H1 (cell line): ENCODE data around the gene DRC1. TPM values are rescaled to one million over a fixed set of nuclear protein-coding genes. Genes with fewer than 3 reads are reported as not detected.

ENCODE experiments used
- CTCF ChIA-PET: fragments of 300-600 bp; sonication (Branson Sonifier 250); formaldehyde crosslinking; loops from one replicate; lab custom pipeline; 2021; ENCODE audit not compliant: partially characterized antibody; lab: Charles Lee
- POLR2A ChIA-PET: fragments of 300-600 bp; sonication (Branson Sonifier 250); formaldehyde crosslinking; loops from one replicate; lab custom pipeline; 2021; ENCODE audit warnings: inconsistent platforms; ENCODE audit not compliant: partially characterized antibody; lab: Charles Lee
- DNase-seq, 2 experiments: peaks; one replicate each; pipeline versions ENCODE4 v3.0.0 to v3.0.0-alpha.2; 2010 to 2022; ENCODE audit warnings: low spot score in 2 of 2, low read depth in 1 of 2, mixed read lengths in 1 of 2
- FAIRE-seq: peaks from 2 replicates; lab custom pipeline; 2011; peaks lifted over from hg19 to GRCh38; lab: Jason Lieb, UNC
- H2AFZ ChIP-seq: 2 replicates; pipeline ENCODE4 v1.8.1; 2012; ENCODE audit warnings: low read length, inconsistent platforms
- H2AK5ac ChIP-seq: 2 replicates; pipeline ENCODE4 v1.6.1; 2013; ENCODE audit warnings: low read depth, low read length
- H2BK120ac ChIP-seq: replicated peaks from 2 replicates; pipeline ENCODE3; 2013; ENCODE audit warnings: low read depth, low read length, inconsistent platforms
- H2BK12ac ChIP-seq: 2 replicates; pipeline ENCODE4 v1.6.1; 2013; ENCODE audit warnings: low read depth, low read length
- H2BK15ac ChIP-seq: 2 replicates; pipeline ENCODE4 v1.6.1; 2013; ENCODE audit warnings: low read length
- H2BK20ac ChIP-seq: 2 replicates; pipeline ENCODE4 v1.6.1; 2013; ENCODE audit warnings: low read length
- H2BK5ac ChIP-seq: 2 replicates; pipeline ENCODE4 v1.6.1; 2013; ENCODE audit warnings: low read depth, low read length
- H3K14ac ChIP-seq: 2 replicates; pipeline ENCODE4 v1.6.1; 2013; ENCODE audit warnings: inconsistent platforms; ENCODE audit not compliant: insufficient read length
- H3K18ac ChIP-seq: 2 replicates; pipeline ENCODE4 v1.6.1; 2013; ENCODE audit warnings: low read length; ENCODE audit errors: extremely low read depth
- H3K23ac ChIP-seq: 2 replicates; pipeline ENCODE4 v1.6.1; 2013; ENCODE audit warnings: inconsistent platforms; ENCODE audit not compliant: insufficient read length
- H3K23me2 ChIP-seq: 2 replicates; pipeline ENCODE4 v1.6.1; 2013; ENCODE audit warnings: low read depth, low read length
- H3K27ac ChIP-seq: 2 replicates; pipeline ENCODE4 v1.6.1; 2011; ENCODE audit warnings: low read depth, low read length, inconsistent platforms
- H3K27me3 ChIP-seq, 4 experiments: replicated peaks in 1 of 4; 1 replicate in 1 of 4; 2 replicates in 3 of 4; pipeline versions ENCODE4 v1.6.1 to v1.8.1; 2011 to 2013; ENCODE audit warnings: low read length in 3 of 4, mild to moderate bottlenecking in 3 of 4, inconsistent platforms in 2 of 4, mixed read lengths in 2 of 4, moderate library complexity in 1 of 4; ENCODE audit not compliant: control insufficient read depth in 3 of 4, insufficient read depth in 3 of 4; ENCODE audit errors: extremely low read depth in 1 of 4
- H3K36me3 ChIP-seq, 4 experiments: 2 replicates each; pipeline versions ENCODE4 v1.6.1 to v1.8.1; 2011 to 2013; ENCODE audit warnings: mild to moderate bottlenecking in 4 of 4, low read length in 3 of 4, moderate library complexity in 2 of 4, control low read depth in 1 of 4, inconsistent platforms in 1 of 4; ENCODE audit not compliant: insufficient read depth in 4 of 4, control insufficient read depth in 2 of 4
- H3K4ac ChIP-seq: replicated peaks from 2 replicates; pipeline ENCODE3; 2013; ENCODE audit warnings: low read length, low read depth, mixed read lengths, inconsistent platforms; ENCODE audit not compliant: insufficient read length
- H3K4me1 ChIP-seq, 4 experiments: replicated peaks in 1 of 4; 1 replicate in 1 of 4; 2 replicates in 3 of 4; pipeline versions ENCODE4 v1.6.1 to v1.8.1; 2011 to 2013; ENCODE audit warnings: low read length in 3 of 4, inconsistent platforms in 2 of 4, mixed read lengths in 1 of 4; ENCODE audit not compliant: insufficient read depth in 4 of 4, control insufficient read depth in 3 of 4
- H3K4me2 ChIP-seq, 2 experiments: 2 replicates each; pipeline versions ENCODE4 v1.6.1 to v1.8.1; 2011 to 2013; ENCODE audit warnings: low read depth in 2 of 2, low read length in 2 of 2, control low read depth in 1 of 2, inconsistent platforms in 1 of 2, mild to moderate bottlenecking in 1 of 2; ENCODE audit not compliant: insufficient read depth in 1 of 2
- H3K4me3 ChIP-seq, 4 experiments: fragments of 200-600, 300-600 bp in 1 of 4; sonication (generic), shearing (Covaris generic), sonication (Bioruptor Twin) in 1 of 4; 2 replicates each; pipeline versions ENCODE4 v1.5.1 to v1.8.1; 2011 to 2016; ENCODE audit warnings: low read length in 4 of 4, low read depth in 3 of 4, control low read depth in 2 of 4, inconsistent platforms in 2 of 4, mild to moderate bottlenecking in 2 of 4, mixed read lengths in 1 of 4, moderate library complexity in 1 of 4; ENCODE audit not compliant: insufficient read depth in 2 of 4; ENCODE audit errors: extremely low read depth in 1 of 4
- H3K56ac ChIP-seq: replicated peaks from 2 replicates; pipeline ENCODE3; 2013; ENCODE audit warnings: low read depth, mild to moderate bottlenecking, mixed read lengths, low read length, inconsistent platforms; ENCODE audit not compliant: insufficient read length
- H3K79me1 ChIP-seq: 2 replicates; pipeline ENCODE4 v1.6.1; 2013; ENCODE audit warnings: low read depth, low read length, control low read depth
- H3K79me2 ChIP-seq, 2 experiments: 2 replicates each; pipeline versions ENCODE4 v1.6.1 to v1.8.1; 2012 to 2013; ENCODE audit warnings: low read length in 2 of 2, mild to moderate bottlenecking in 2 of 2, inconsistent platforms in 1 of 2; ENCODE audit not compliant: insufficient read depth in 2 of 2, control insufficient read depth in 1 of 2
- H3K9ac ChIP-seq, 4 experiments: replicated peaks in 1 of 4; 1 replicate in 1 of 4; 2 replicates in 3 of 4; pipeline versions ENCODE4 v1.6.1 to v1.8.1; 2011 to 2013; ENCODE audit warnings: low read depth in 3 of 4, low read length in 3 of 4, control low read depth in 2 of 4, mild to moderate bottlenecking in 2 of 4, moderate library complexity in 2 of 4, inconsistent platforms in 1 of 4; ENCODE audit errors: extremely low read depth in 1 of 4
- H3K9me3 ChIP-seq, 2 experiments: 2 replicates each; pipeline versions ENCODE4 v1.6.1 to v1.8.1; 2012 to 2013; ENCODE audit warnings: mild to moderate bottlenecking in 2 of 2, moderate library complexity in 2 of 2, control low read depth in 1 of 2, inconsistent platforms in 1 of 2, low read depth in 1 of 2, low read length in 1 of 2, mixed read lengths in 1 of 2; ENCODE audit not compliant: insufficient read depth in 2 of 2
- H4K20me1 ChIP-seq, 2 experiments: replicated peaks in 1 of 2; 2 replicates each; pipeline versions ENCODE3 to v1.8.1; 2011 to 2013; ENCODE audit warnings: inconsistent platforms in 2 of 2, low read length in 2 of 2, mild to moderate bottlenecking in 1 of 2; ENCODE audit not compliant: insufficient read depth in 2 of 2, control insufficient read depth in 1 of 2
- H4K5ac ChIP-seq: 2 replicates; pipeline ENCODE4 v1.6.1; 2013; ENCODE audit warnings: low read length, low read depth, mixed read lengths, inconsistent platforms; ENCODE audit not compliant: insufficient read length
- H4K8ac ChIP-seq: 2 replicates; pipeline ENCODE4 v1.8.0; 2013; ENCODE audit warnings: mild to moderate bottlenecking, moderate library complexity, low read length, inconsistent platforms; ENCODE audit not compliant: insufficient read depth; ENCODE audit errors: extremely low read depth
- H4K91ac ChIP-seq: replicated peaks from 2 replicates; pipeline ENCODE3; 2013; ENCODE audit warnings: low read length, mixed read lengths, inconsistent platforms; ENCODE audit not compliant: insufficient read length
- CBX5 ChIP-seq: fragments of 300-800, 300-1000 bp; sonication (generic); IDR thresholded peaks from 2 replicates; pipeline ENCODE4 v1.7.1; 2016; ENCODE audit warnings: antibody characterized with exemption, low read length, low read depth
- EGR1 ChIP-seq: IDR thresholded peaks from 2 replicates; pipeline ENCODE4 v1.6.1; 2011; ENCODE audit warnings: low read depth, low read length, borderline replicate concordance
- JUN ChIP-seq: IDR thresholded peaks from 2 replicates; pipeline ENCODE4 v1.6.1; 2011; ENCODE audit warnings: low read depth, mild to moderate bottlenecking, improper control_type of control experiment, low read length
- JUND ChIP-seq: IDR thresholded peaks from 2 replicates; pipeline ENCODE4 v1.6.1; 2011; ENCODE audit warnings: mild to moderate bottlenecking, improper control_type of control experiment, low read length
- PHF8 ChIP-seq: fragments of 200-600 bp; sonication (generic); conservative IDR thresholded peaks from 2 replicates; pipeline ENCODE4 v1.7.1; 2012; ENCODE audit warnings: low read depth, mild to moderate bottlenecking, inconsistent platforms, low read length, moderate library complexity
- RBBP5 ChIP-seq: IDR thresholded peaks from 2 replicates; pipeline ENCODE4 v1.7.1; 2012; ENCODE audit warnings: low read depth, mild to moderate bottlenecking, inconsistent platforms, low read length, moderate library complexity, borderline replicate concordance
- SAP30 ChIP-seq: fragments of 300-600 bp; sonication (generic); IDR thresholded peaks from 2 replicates; pipeline ENCODE4 v1.7.1; 2012; ENCODE audit warnings: low read length, moderate library complexity, mild to moderate bottlenecking, inconsistent platforms; ENCODE audit not compliant: insufficient read depth, insufficient replicate concordance
- SIX5 ChIP-seq: IDR thresholded peaks from 2 replicates; pipeline ENCODE4 v1.6.1; 2011; ENCODE audit warnings: mild to moderate bottlenecking, low read depth, low read length
- TCF12 ChIP-seq: IDR thresholded peaks from 2 replicates; pipeline ENCODE4 v1.6.1; 2011; ENCODE audit warnings: low read depth, mild to moderate bottlenecking, low read length
- TEAD4 ChIP-seq: IDR thresholded peaks from 2 replicates; pipeline ENCODE4 v1.6.1; 2012; ENCODE audit warnings: low read depth, low read length, inconsistent platforms, mixed read lengths
- WGBS, 2 experiments: shearing (Covaris generic) in 1 of 2; methylation state at CpG; one replicate each; pipeline versions ENCODE4 v1.1.6 to v1.1.7; 2013 to 2015; ENCODE audit warnings: low lambda C conversion rate in 2 of 2, mixed read lengths in 2 of 2, inconsistent platforms in 1 of 2, low coverage in 1 of 2, missing lambda C conversion rate in 1 of 2; ENCODE audit not compliant: insufficient replicate concordance in 2 of 2, insufficient coverage in 1 of 2, insufficient read length in 1 of 2; ENCODE audit errors: extremely low coverage in 1 of 2, missing lambda C conversion rate in 1 of 2; 5-methylcytosine and 5-hydroxymethylcytosine counted together
- polyA plus RNA-seq, 7 experiments: library from polyadenylated mRNA; depleted of rRNA in 3 of 7; stranded (reverse) in 5 of 7; unstranded in 2 of 7; fragments of >200 nt in 5 of 7; fragments of 200-250 nt in 2 of 7; gene quantifications; 1 replicate in 5 of 7; 2 replicates in 1 of 7; 4 replicates in 1 of 7; pipeline versions ENCODE4 v1.2.1 to v1.2.3, GENCODE V29; 2011 to 2013; ENCODE audit warnings: missing spikeins in 2 of 7, mixed read lengths in 2 of 7
- total RNA-seq: library from RNA; stranded (reverse); fragmentation: NEBNext Ultra II Directional; extraction: Animal tissue kit (Norgen Biotek cat#: 25700); gene quantifications from 2 replicates; pipeline ENCODE4 v1.2.1, GENCODE V29; 2021

The DRC1 gene
- total and polyA plus RNA-seq, 2 of the 8 experiments (the other 6 are each of a cell fraction or from before 2014, with no cell fraction given) = 0.08 TPM; not detected in 1

- H3K4ac ChIP-seq = no peak overlapping the region
- no peak overlapping the region for H4K5ac ChIP-seq
- H3K36me3 ChIP-seq = no peaks in the 10 kb centered on the region
- H2BK120ac ChIP-seq = no peak overlapping the region
- H3K23ac ChIP-seq = no peak overlapping the region
- H4K20me1 ChIP-seq = peaks cover 0 to 7% of the 10 kb centered on the region in 2 experiments
- H3K56ac ChIP-seq = no peak overlapping the region
- H4K8ac ChIP-seq = no peak overlapping the region; the same call in 1 of the 2 replicates
- peak overlapping the region; percentile 47; the same call in 1 of the 2 replicates for H2BK5ac ChIP-seq
- CTCF ChIA-PET = interaction anchor here (0.8 to 2.0 kb wide), 5 partner anchors 10 to 24 kb away, joined by 3 to 5 read pairs (median 4); no protein-coding TSS in a partner anchor
- no peak overlapping the region for H2BK12ac ChIP-seq
- POLR2A ChIA-PET = interaction anchor here (0.7 kb wide), 1 partner anchor 154 kb away, joined by 3 read pairs; no protein-coding TSS in a partner anchor
- H2AFZ ChIP-seq = no peak overlapping the region
- H2BK15ac ChIP-seq = peak overlapping the region; percentile 19; the same call in 1 of the 2 replicates
- no peak for DNase-seq
- WGBS, 2 experiments = 90% methylated on average over 30 of the region's 30 CpGs; no CpG with 5 or more reads in 1 of the 2 experiments
- H3K9me3 ChIP-seq = no peaks in the 10 kb centered on the region
- peaks cover 0 to 3% (median under 1%) of the 10 kb centered on the region in 4 experiments; a peak in 3 of 7 replicates for H3K4me1 ChIP-seq
- H3K79me2 ChIP-seq = no peaks in the 10 kb centered on the region
- no peak overlapping the region for H4K91ac ChIP-seq
- no peaks in the 10 kb centered on the region for H3K27me3 ChIP-seq
- no peak overlapping the region for H3K27ac ChIP-seq
- no peak overlapping the region for H2BK20ac ChIP-seq
- peaks cover 5% of the 10 kb centered on the region; the same call in 1 of the 2 replicates for H3K23me2 ChIP-seq
- FAIRE-seq = no peak
- no peak overlapping the region for H3K4me3 ChIP-seq
- H3K79me1 ChIP-seq = no peaks in the 10 kb centered on the region
- no peak overlapping the region for H3K4me2 ChIP-seq
- H3K9ac ChIP-seq = no peak overlapping the region
- no peak overlapping the region for H3K18ac ChIP-seq
- H3K14ac ChIP-seq = no peak overlapping the region
- H2AK5ac ChIP-seq = no peak overlapping the region
- TF ChIP-seq EGR1 (no peak), RBBP5 (no peak), TEAD4 (no peak), JUN (no peak), SAP30 (no peak), SIX5 (no peak), CBX5 (no peak), PHF8 (no peak), JUND (no peak), TCF12 (no peak)
These were observed 80.7 kb downstream of the DRC1 start for GRCh38 chr2:26482211-26483026.
